Measurements from ENCODE around the gene CIRBP.
A peak's percentile ranks its signal among the peaks of the same experiment; 100 is the strongest.

The CIRBP gene

GRCh38 chr19:1267477-1268225 lies 1.5 kb upstream of the CIRBP start:
- no peak for ATAC-seq
- DNase-seq: no peak

DNA sequence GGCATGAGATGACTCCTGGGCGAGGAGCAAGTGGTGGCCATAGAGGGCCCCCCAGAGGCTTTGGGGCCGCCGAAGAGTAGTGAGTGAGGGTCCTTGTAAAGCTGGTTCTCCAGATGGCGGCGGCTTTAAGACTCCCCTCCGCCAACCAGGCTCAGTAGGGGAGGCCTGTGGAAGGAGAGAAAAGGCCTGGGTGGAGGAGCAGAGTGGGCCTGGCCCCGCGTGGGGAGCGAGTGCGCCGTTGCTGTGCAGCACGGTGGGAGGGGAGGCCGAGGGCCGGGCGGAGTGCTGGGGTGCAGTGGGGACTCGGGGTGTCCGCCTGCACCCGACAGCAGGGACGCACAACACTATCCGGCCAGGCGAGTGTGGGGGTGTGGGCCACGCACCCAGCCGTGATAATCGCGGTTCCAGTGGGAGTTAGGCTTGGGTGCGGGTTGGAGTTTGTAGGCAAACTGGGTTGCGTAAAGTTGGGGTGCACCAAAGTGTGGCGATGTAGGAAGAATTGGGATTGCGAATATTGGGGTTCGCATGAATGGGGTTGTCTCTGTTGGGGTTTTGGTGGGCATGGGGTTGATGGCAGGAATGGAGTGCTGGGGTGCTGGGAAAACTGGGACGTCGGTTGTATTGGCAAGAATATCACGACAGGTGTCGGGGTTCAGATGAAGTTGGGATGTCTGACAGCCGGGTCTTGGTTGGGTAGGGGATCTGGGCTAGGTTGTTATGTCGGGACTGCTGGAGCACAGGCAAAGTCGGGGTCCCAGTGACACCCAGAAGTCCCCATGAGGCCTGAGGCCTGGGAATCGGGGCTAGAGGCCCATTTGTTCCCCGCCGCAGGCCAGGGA lies 687 bp upstream of the CIRBP start:
- ATAC-seq: no peak
- no peak for DNase-seq

- DNase-seq: peak; percentile 90
- ATAC-seq: peak; percentile 11
These were observed 513 bp downstream of the CIRBP start for GRCh38 chr19:1269478-1270212.

GRCh38 chr19:1270213-1270853 lies 1.2 kb downstream of the CIRBP start:
- ATAC-seq: no peak
- peak; percentile 39 for DNase-seq

DNA sequence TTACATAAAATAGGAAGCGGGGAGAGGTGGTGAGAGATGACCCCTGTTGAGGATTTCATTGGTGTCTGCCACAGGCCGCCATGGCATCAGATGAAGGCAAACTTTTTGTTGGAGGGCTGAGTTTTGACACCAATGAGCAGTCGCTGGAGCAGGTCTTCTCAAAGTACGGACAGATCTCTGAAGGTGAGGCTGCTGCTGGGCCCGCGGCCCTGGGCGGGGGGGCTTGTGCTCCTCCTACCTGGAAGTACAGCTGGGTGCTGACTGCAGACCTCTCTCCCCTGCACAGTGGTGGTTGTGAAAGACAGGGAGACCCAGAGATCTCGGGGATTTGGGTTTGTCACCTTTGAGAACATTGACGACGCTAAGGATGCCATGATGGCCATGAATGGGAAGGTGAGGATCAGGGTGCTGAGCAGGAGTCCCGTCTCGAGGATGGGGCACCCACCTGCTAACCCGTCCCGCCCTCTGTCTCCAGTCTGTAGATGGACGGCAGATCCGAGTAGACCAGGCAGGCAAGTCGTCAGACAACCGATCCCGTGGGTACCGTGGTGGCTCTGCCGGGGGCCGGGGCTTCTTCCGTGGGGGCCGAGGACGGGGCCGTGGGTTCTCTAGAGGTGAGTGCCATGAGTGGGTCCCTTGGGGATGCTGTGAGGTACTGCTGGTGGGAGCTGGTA lies 1.9 kb downstream of the CIRBP start:
- ATAC-seq: no peak
- DNase-seq: peak; percentile 27

DNA sequence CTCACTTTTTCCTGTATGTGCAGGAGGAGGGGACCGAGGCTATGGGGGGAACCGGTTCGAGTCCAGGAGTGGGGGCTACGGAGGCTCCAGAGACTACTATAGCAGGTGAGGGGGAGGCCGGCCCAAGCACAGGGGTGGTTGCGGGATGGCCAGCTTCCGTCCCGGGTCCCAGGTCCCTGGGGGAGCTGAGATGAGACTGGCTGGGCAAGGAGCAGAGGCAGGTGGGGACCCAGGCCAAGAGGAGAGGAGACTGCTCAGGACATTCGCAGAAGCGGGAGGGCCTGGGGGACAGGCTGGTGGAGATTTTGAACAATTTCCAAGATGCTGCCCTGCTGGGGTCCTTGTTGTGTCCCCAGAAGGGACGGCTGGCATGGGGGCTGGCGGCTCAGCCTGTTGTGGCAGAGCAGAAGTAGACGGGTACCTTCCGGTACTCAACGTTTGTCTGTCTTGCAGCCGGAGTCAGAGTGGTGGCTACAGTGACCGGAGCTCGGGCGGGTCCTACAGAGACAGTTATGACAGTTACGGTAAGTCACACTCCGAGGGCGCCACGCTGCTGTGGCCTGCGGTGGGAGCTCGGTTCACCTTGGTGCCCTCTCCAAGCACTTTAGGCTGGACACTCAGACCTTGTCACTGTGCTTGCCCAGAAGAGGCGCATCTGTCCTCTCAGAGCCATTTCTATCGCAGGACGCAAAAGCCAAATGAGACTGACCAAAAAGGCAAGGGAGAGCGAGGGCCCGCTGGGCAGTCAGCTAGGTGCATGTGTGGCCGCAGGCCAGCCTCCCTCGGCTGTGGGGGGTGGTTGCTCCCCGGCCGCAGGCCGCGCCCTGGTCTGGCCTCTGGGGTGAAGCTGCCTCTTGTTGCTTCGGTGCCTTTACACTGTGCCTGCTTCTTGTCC lies 2.6 kb downstream of the CIRBP start:
- ATAC-seq: no peak
- DNase-seq: peak; percentile 12

DNA sequence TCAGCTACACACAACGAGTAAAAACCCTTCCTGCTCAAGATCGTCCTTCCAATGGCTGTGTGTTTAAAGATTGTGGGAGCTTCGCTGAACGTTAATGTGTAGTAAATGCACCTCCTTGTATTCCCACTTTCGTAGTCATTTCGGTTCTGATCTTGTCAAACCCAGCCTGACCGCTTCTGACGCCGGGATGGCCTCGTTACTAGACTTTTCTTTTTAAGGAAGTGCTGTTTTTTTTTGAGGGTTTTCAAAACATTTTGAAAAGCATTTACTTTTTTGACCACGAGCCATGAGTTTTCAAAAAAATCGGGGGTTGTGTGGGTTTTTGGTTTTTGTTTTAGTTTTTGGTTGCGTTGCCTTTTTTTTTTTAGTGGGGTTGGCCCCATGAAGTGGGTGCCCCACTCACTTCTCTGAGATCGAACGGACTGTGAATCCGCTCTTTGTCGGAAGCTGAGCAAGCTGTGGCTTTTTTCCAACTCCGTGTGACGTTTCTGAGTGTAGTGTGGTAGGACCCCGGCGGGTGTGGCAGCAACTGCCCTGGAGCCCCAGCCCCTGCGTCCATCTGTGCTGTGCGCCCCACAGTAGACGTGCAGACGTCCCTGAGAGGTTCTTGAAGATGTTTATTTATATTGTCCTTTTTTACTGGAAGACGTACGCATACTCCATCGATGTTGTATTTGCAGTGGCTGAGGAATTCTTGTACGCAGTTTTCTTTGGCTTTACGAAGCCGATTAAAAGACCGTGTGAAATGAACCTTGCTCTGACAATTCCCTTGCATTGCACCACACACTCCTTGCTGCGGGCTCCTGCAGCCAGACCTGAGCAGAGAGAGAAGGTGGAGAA lies 3.5 kb downstream of the CIRBP start:
- DNase-seq: no peak
- ATAC-seq: no peak

DNA sequence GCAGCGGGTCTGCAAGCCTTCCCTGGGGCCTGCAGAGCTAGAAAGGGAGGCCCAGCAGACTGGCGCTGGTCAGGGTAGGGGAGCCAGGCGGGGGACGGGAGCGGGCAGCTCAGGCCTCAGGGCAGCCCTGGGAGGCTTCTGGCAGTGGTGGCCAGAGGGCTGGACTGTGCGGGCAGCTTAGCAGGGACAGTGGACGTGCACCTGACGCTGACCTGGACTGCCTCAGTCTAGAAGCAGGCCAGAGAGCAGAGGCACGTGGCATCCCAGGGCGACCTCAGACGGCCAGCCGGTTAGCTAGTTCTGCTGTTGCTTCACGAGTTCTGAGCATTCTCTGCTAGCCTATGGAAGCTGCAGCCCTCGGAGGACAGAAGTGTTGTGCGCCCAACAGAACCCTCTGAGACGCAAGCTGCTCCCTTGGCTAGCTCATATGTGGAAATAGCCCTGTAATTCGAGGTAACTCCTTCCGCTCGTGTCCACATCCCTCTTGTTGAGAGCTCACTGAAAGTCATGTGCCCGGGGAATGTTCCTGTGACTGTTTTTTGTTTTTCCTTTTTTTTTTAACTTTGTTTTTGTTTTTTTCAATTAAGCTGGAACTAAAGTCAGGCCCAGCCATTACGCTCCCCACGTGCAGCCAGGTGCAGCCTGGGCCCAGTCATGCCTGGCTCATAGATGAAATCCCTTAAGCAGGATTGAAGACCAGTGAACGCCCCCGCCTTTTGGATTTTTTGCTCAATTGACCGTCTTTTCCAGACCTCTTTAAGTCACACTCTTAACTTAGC lies 4.3 kb downstream of the CIRBP start:
- DNase-seq: peak; percentile 17
- ATAC-seq: no peak

- DNase-seq: peak; percentile 21
- no peak for ATAC-seq
These were observed 5.1 kb downstream of the CIRBP start for GRCh38 chr19:1274081-1274851.

GRCh38 chr19:1274852-1275259 lies 5.7 kb downstream of the CIRBP start:
- DNase-seq: peak; percentile 24
- no peak for ATAC-seq

GRCh38 chr19:1275260-1275975 lies 6.3 kb downstream of the CIRBP start, which contains the start of gene FAM174C:
Gene FAM174C (plus strand): TSS chr19:1275530. CDS start chr19:1275550, 20 bp downstream.
- DNase-seq (peak; percentile 97), ATAC-seq (peak; percentile 87)

DNA sequence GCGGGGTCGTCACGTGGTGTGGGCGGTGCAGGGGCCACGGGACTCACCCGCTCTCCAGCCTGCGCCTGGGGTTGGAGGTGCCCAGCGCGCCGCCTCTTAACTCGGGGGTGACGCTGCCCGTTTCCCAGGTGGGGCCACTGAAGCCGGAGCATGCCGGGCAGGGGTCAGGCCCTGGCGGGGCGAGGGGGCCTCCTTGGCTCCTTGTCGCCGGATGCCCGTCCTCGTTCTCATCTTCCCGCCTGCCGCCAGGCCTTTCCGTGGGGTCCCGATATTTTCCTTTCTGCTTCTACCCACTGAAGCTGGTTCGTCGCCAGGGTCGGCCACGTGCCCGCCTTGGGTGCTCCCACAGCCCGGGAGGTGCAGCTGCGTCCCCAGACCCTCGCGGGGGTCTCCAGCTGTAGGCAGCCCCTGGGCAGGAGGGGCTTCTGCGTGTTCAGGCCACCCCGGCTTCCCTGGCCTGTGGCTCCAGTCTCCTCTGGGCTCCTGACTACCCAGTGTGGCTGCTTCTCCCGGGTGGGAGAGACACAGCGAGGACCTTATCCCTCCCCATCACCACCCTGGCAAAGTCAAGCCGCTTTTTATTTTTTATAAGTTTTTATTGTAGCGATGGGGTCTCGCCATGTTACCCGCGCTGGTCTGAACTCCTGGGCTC lies 7.0 kb downstream of the CIRBP start:
- DNase-seq (no peak), ATAC-seq (no peak)

DNA sequence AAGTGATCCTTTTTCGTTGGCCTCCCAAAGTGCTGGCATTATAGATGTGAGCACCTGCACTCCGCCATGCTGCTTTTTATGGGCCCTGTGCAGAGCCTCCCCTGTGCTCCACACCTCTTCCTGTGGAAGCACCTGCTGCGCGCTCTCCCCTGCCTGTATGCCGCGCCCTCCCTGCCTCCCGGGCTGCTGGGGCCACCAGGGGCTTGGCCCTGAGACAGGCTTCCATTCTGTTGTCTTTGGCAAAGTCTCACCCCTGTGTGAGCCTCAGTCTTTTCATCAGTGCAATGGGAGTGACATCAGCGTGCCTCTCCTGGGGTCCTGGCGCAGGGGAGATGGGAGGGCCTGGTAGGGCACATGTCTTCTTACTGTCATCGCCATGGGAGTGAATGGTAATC lies 7.5 kb downstream of the CIRBP start:
- ATAC-seq (no peak), DNase-seq (peak; percentile 53)

DNA sequence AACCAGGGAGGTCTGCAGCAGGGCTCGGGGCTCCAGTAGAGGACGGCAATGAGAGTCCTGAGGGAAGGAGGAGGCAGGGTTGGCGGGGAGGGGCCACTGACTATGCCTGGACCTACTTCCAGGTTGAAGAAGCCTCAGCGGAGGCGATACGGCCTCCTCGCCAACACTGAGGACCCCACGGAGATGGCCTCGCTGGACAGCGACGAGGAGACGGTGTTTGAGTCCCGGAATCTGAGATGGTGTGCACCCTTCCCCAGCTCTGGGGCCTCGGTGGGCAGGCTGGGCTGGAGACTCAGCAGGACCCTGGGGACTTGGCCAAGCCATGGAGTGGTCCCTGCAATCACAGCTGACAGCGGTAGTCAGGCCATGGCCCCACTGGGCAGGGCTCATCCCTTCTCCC lies 7.9 kb downstream of the CIRBP start:
- ATAC-seq (no peak), DNase-seq (peak; percentile 19)

GRCh38 chr19:1278074-1278473 lies 8.9 kb downstream of the CIRBP start:
- no peak for DNase-seq
- ATAC-seq: no peak

DNA sequence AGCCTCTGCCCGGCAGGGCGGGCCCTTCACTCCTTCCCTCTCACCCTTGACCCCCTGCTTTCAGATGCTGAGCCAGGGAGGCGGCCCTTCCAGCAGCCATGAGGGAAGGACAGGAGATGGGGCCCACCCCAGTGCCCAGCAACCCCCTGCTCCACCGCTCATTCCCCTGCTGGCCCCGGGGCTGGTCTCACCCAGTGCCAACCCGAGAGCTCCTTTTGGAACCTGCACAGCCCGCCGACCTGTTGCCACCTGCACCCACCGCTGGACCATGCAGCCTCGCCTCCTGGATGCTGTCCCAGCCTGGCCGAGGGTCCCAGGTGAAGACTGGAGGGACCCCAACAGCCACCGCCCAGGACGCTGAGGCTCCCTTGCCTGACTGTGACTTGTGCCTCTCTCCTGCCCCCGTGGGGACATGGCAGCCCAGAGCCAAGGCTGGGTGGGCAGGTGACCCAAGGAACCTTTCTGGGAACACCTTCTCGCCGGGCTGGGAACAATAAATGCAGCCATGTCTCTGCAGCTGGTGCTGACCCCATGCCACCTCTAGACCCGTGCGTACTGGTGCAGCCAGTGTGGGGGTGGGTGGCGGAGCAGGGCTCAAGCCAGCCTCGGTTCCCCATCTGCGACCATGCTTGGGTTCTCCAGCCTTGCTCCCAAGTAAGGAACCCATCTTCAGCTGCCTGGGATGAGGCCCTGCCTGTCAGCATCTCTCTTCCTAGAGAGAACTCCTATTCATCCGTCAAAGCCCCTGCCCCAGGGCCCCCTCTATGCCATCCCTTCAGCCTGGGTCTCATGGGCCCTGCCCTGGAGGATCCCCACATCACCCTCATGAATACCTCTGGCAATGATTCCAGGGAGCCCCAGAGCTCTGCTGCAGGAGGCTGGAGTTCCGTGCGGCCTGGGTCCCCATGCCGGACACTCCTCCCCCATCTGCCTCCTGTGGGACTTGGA lies 9.9 kb downstream of the CIRBP start:
- no peak for DNase-seq
- no peak for ATAC-seq
